Natural killer cell (primary cell): ENCODE results near the gene TSPAN19. TPM values are rescaled to one million over a fixed set of nuclear protein-coding genes. Genes with fewer than 3 reads are reported as not detected.

Experiments used
- ATAC-seq, 3 donors: fragments of 150-1000 bp in 2 of 3; fragments of 200-7000 bp in 1 of 3; cut with Tn5 transposase; 1 replicate in 1 of 3; 2 replicates in 2 of 3; pipeline ENCODE4 v1.10.0; 2021; ENCODE audit warnings: mild to moderate bottlenecking in 2 of 3, moderate library complexity in 2 of 3
- DNase-seq, 2 donors: peaks; one replicate each; pipeline versions ENCODE4 v3.0.0 to v3.0.0-alpha.2; 2013 to 2021; ENCODE audit warnings: mixed read lengths in 1 of 2
- H3K27ac ChIP-seq: one replicate; pipeline ENCODE4 v1.5.1; 2013; ENCODE audit warnings: mild to moderate bottlenecking, low read length
- H3K27me3 ChIP-seq: one replicate; pipeline ENCODE4 v1.6.1; 2013; ENCODE audit warnings: low read length; ENCODE audit not compliant: control insufficient read depth, insufficient read depth
- H3K36me3 ChIP-seq: one replicate; pipeline ENCODE4 v1.6.1; 2013; ENCODE audit warnings: low read length; ENCODE audit not compliant: control insufficient read depth, insufficient read depth
- H3K4me1 ChIP-seq: one replicate; pipeline ENCODE4 v1.6.1; 2013; ENCODE audit warnings: low read length; ENCODE audit not compliant: control insufficient read depth, insufficient read depth
- H3K4me3 ChIP-seq: one replicate; pipeline ENCODE4 v1.5.1; 2013; ENCODE audit warnings: low read length
- H3K9me3 ChIP-seq: one replicate; pipeline ENCODE4 v1.6.1; 2013; ENCODE audit warnings: low read length; ENCODE audit not compliant: control insufficient read depth, insufficient read depth
- H3K27ac Mint-ChIP-seq, 2 donors: one replicate each; pipeline ENCODE4 v1.8.0; 2022; ENCODE audit warnings: mild to moderate bottlenecking in 2 of 2, mixed read lengths in 2 of 2, moderate library complexity in 1 of 2
- H3K27me3 Mint-ChIP-seq, 2 donors: one replicate each; pipeline ENCODE4 v1.8.0; 2022; ENCODE audit warnings: low read depth in 2 of 2, mixed read lengths in 2 of 2
- H3K36me3 Mint-ChIP-seq: one replicate; pipeline ENCODE4 v1.8.0; 2022; ENCODE audit warnings: mixed read lengths
- H3K4me1 Mint-ChIP-seq, 2 donors: one replicate each; pipeline ENCODE4 v1.8.0; 2022; ENCODE audit warnings: mixed read lengths in 2 of 2
- H3K4me3 Mint-ChIP-seq: one replicate; pipeline ENCODE4 v1.8.0; 2022; ENCODE audit warnings: mild to moderate bottlenecking, moderate library complexity, mixed read lengths
- H3K9me3 Mint-ChIP-seq, 2 donors: one replicate each; pipeline ENCODE4 v1.8.0; 2022; ENCODE audit warnings: mixed read lengths in 2 of 2
- CTCF ChIP-seq: fragments of 200-600 bp; IDR thresholded peaks from one replicate; pipeline ENCODE4 v1.8.0; 2022; ENCODE audit warnings: antibody characterized with exemption
- WGBS: methylation state at CpG from one replicate; pipeline ENCODE4 v1.1.7; 2013; ENCODE audit warnings: missing lambda C conversion rate; ENCODE audit not compliant: insufficient coverage; 5-methylcytosine and 5-hydroxymethylcytosine counted together
- intact Hi-C: fragments of 100-400 bp; cut with micrococcal nuclease; formaldehyde crosslinking; loops from one replicate; pipeline ENCODE4 v1.14.2; 2022
- total RNA-seq, 4 donors: library from RNA; stranded (reverse); fragments of 120-200 nt in 1 of 4; gene quantifications; one replicate each; pipeline versions ENCODE4 v1.2.3 to v1.2.4, GENCODE V29; 2013 to 2022

Gene TSPAN19
- total RNA-seq, 3 donors from 2014 or later (not counting 1 experiment from before 2014, with no cell fraction given) = not detected

GRCh38 chr12:85036733-85037132 is 656 bp upstream of the TSPAN19 start:
- 21% methylated on average over 2 of the region's 3 CpGs for WGBS
- no peak for TF ChIP-seq CTCF
- intact Hi-C loops = no loop called here
- Histone ChIP-seq H3K4me3 (no peak overlapping the region), H3K36me3 (no peaks in the 10 kb centered on the region), H3K27me3 (no peaks in the 10 kb centered on the region), H3K4me1 (no peaks in the 10 kb centered on the region), H3K27ac (no peak overlapping the region), H3K9me3 (no peaks in the 10 kb centered on the region)
- no peak for DNase-seq
- Mint-ChIP-seq H3K4me1 (no peaks in the 10 kb centered on the region), H3K36me3 (no peaks in the 10 kb centered on the region), H3K4me3 (no peak overlapping the region), H3K27ac (no peak overlapping the region), H3K27me3 (no peaks in the 10 kb centered on the region), H3K9me3 (peaks cover 3 to 5% of the 10 kb centered on the region in 2 donors)
- no peak for ATAC-seq

GRCh38 chr12:85029456-85029855 is 6.6 kb downstream of the TSPAN19 start:
- no peak for DNase-seq
- H3K36me3 Mint-ChIP-seq = no peaks in the 10 kb centered on the region
- Histone ChIP-seq H3K27me3 (no peaks in the 10 kb centered on the region), H3K27ac (no peak overlapping the region), H3K9me3 (no peaks in the 10 kb centered on the region), H3K36me3 (no peaks in the 10 kb centered on the region), H3K4me3 (no peak overlapping the region), H3K4me1 (no peaks in the 10 kb centered on the region)
- H3K9me3 Mint-ChIP-seq = peaks cover 0 to 3% of the 10 kb centered on the region in 2 donors
- no peak overlapping the region for H3K4me3 Mint-ChIP-seq
- H3K27ac Mint-ChIP-seq = no peak overlapping the region
- no peak for ATAC-seq
- no peaks in the 10 kb centered on the region for H3K4me1 Mint-ChIP-seq
- H3K27me3 Mint-ChIP-seq = no peaks in the 10 kb centered on the region
- intact Hi-C loops = loop anchor here (1.0 kb wide), 1 partner anchor 155 kb away; no protein-coding TSS in a partner anchor
- TF ChIP-seq CTCF = no peak

- Mint-ChIP-seq H3K36me3 (no peaks in the 10 kb centered on the region), H3K4me3 (no peak overlapping the region), H3K4me1 (no peaks in the 10 kb centered on the region), H3K27me3 (no peaks in the 10 kb centered on the region), H3K27ac (no peak overlapping the region), H3K9me3 (no peaks in the 10 kb centered on the region)
- Histone ChIP-seq H3K9me3 (no peaks in the 10 kb centered on the region), H3K4me3 (no peak overlapping the region), H3K36me3 (no peaks in the 10 kb centered on the region), H3K27me3 (no peaks in the 10 kb centered on the region), H3K27ac (no peak overlapping the region), H3K4me1 (no peaks in the 10 kb centered on the region)
- no peak for TF ChIP-seq CTCF
- DNase-seq (no peak), ATAC-seq (no peak)
- intact Hi-C loops = no loop called here
- no CpG with 5 or more reads among the region's 2 CpGs for WGBS
These were observed 18.0 kb downstream of the TSPAN19 start for GRCh38 chr12:85018098-85018497.

- no peaks in the 10 kb centered on the region for H3K27me3 Mint-ChIP-seq
- no peak overlapping the region for H3K4me3 ChIP-seq
- H3K4me3 Mint-ChIP-seq = no peak overlapping the region
- H3K4me1 Mint-ChIP-seq = no peaks in the 10 kb centered on the region
- no peaks in the 10 kb centered on the region for H3K27me3 ChIP-seq
- no peaks in the 10 kb centered on the region for H3K9me3 Mint-ChIP-seq
- no peaks in the 10 kb centered on the region for H3K4me1 ChIP-seq
- no peak for ATAC-seq
- no peaks in the 10 kb centered on the region for H3K36me3 ChIP-seq
- no peak overlapping the region for H3K27ac Mint-ChIP-seq
- no peaks in the 10 kb centered on the region for H3K36me3 Mint-ChIP-seq
- H3K27ac ChIP-seq = no peak overlapping the region
- intact Hi-C loops = no loop called here
- DNase-seq = no peak
- H3K9me3 ChIP-seq = no peaks in the 10 kb centered on the region
- TF ChIP-seq CTCF = no peak
These were observed 18.5 kb downstream of the TSPAN19 start for GRCh38 chr12:85017618-85018017.
